LNCaP clone FGC (cell line): ENCODE measurements around the gene LHPP.

Experiments used
- DNase-seq: peaks from one replicate; pipeline ENCODE4 v3.0.0-alpha.2; 2011; ENCODE audit warnings: low read depth
- H3K4me3 ChIP-seq: 2 replicates; pipeline ENCODE4 v1.5.1; 2011; ENCODE audit warnings: mild to moderate bottlenecking, low read depth, low read length, control low read depth
- CTCF ChIP-seq: IDR thresholded peaks from 2 replicates; pipeline ENCODE4 v1.5.1; 2012; ENCODE audit warnings: mild to moderate bottlenecking; ENCODE audit not compliant: control insufficient read depth, insufficient read depth; ENCODE audit errors: extremely low read depth

LHPP gene

GRCh38 chr10:124614003-124614659, 152.5 kb downstream of the LHPP start:
- TF ChIP-seq CTCF, result no peak
- no peak overlapping the region for H3K4me3 ChIP-seq
- no peak for DNase-seq

GRCh38 chr10:124615259-124615658, 153.6 kb downstream of the LHPP start:
- no peak overlapping the region for H3K4me3 ChIP-seq
- DNase-seq, result no peak
- TF ChIP-seq CTCF, result no peak

GRCh38 chr10:124616040-124616835, 154.6 kb downstream of the LHPP start:
- no peak for DNase-seq
- TF ChIP-seq CTCF, result no peak
- no peak overlapping the region for H3K4me3 ChIP-seq

GRCh38 chr10:124616836-124617130, 155.2 kb downstream of the LHPP start:
- DNase-seq, result no peak
- TF ChIP-seq CTCF, result no peak
- no peak overlapping the region for H3K4me3 ChIP-seq

- no peak for TF ChIP-seq CTCF
- no peak for DNase-seq
- H3K4me3 ChIP-seq, result no peak overlapping the region
Measured at GRCh38 chr10:124618470-124619073, 156.9 kb downstream of the LHPP start.

GRCh38 chr10:124619195-124619594, 157.6 kb downstream of the LHPP start:
- no peak for TF ChIP-seq CTCF
- no peak overlapping the region for H3K4me3 ChIP-seq
- DNase-seq, result no peak
